Forelimb muscle (tissue), 1 donor: ENCODE results near the gene RELL2. TPM values are rescaled to one million over a fixed set of nuclear protein-coding genes. Genes with fewer than 3 reads are reported as not detected.

Experiments
- DNase-seq: peaks from one replicate; pipeline ENCODE4 v3.0.0-alpha.2; 2013; ENCODE audit warnings: low read depth
- polyA plus RNA-seq: library from polyadenylated mRNA; unstranded; fragments of 120-200 nt; gene quantifications from one replicate; pipeline ENCODE4 v1.2.1, GENCODE V29; 2013; ENCODE audit not compliant: insufficient read length

The RELL2 gene
- polyA plus RNA-seq, 1 donor: 0.15 TPM

DNA sequence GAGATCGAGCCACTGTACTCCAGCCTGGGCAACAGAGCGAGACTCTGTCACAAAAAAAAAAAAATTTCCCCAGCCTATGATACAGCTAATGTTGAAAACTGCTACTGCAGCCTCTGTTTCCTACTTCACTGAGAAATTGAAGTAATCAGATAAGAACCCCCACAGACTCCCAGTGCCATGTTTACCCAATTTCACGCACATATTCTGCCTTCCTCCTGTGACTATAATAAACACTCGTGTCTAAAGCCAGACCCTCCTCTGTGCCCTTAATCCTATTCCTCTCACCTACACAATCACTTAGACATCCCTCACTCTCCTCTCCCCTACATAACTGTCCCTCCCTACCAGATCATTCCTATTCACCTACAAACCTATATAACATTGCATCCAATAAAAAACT, 38.9 kb downstream of the RELL2 start:
- DNase-seq: no peak

DNA sequence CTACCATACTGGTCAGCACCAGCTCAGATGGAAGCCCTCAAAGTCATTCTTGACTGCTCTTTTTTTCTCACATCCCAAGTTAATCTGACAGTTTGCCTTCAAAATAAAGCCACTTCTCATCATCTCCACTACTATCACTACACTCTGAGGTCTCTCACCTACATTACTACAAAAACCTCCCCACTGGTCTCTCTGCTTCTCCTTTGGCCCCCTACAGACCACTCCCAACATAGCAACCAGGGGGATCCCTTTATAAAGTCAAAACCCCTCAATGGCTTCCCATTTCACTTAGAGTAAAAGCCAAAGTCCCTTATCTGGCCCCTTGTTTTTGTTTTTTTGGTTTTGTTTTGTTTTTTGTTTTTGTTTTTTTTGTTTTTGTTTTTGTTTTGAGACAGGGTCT, 40.6 kb downstream of the RELL2 start:
- DNase-seq: no peak

DNA sequence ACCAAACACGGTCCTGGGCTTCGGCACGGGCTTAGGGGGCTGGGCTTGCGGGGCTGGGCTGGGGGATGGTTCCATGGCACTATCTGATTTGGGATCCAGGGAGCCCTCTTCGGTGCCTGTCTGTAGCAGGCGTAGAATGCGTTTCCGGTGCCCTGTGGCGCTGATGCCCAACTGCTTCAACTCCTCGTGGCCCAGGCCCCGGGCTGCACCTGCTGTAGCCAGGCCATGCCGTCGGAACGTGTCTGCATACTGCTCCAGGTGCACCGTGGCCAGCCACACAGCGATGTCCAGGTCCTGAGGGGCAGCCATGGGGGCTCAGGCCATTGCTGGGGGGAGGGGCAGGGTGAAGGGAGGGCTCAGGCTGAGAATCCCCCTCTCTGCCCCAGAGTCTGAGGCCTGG, 43.4 kb downstream of the RELL2 start:
- DNase-seq: no peak

DNA sequence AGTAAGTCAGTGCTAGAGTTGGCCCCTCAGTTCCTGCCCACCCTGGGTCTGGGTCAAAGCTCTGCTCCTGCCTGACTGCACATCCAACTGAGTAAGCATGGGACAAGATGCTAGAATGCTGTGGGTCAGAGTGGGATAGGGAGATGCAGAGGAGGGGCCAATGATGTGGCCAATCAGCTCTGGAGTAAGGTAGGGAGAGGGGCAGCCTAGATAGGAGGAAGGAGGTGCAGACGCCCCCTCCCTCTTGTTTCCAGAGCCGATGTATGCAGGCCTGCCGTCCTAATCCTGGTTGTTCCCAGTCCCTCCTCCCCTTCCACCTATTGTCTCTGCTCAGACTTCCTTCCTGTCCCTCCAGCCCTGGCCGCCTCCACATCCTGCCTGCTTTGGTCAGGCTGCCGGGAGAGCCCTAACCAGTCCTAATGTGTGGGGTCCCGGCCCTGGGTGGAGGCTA, 44.0 kb downstream of the RELL2 start:
- DNase-seq: no peak

DNA sequence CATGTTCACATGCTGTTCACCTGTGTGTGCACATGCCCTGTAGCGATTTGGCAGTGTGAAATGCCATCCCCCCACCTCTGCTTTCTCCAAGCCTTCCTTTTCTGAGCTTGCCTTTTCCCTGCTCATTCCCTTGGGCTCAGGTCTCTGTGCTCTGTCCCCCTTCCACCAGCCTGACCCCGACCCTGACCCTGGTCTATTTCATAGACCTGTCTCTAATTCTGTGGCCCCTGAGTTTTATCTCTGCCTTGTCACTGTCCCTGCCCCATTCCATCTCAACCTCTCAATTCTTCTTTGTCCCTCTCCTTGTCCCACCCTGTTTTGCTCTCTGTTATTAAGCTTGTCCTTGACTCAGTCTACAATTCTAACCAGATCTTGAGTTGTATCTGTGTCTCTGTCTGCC, 44.5 kb downstream of the RELL2 start:
- DNase-seq: no peak

DNA sequence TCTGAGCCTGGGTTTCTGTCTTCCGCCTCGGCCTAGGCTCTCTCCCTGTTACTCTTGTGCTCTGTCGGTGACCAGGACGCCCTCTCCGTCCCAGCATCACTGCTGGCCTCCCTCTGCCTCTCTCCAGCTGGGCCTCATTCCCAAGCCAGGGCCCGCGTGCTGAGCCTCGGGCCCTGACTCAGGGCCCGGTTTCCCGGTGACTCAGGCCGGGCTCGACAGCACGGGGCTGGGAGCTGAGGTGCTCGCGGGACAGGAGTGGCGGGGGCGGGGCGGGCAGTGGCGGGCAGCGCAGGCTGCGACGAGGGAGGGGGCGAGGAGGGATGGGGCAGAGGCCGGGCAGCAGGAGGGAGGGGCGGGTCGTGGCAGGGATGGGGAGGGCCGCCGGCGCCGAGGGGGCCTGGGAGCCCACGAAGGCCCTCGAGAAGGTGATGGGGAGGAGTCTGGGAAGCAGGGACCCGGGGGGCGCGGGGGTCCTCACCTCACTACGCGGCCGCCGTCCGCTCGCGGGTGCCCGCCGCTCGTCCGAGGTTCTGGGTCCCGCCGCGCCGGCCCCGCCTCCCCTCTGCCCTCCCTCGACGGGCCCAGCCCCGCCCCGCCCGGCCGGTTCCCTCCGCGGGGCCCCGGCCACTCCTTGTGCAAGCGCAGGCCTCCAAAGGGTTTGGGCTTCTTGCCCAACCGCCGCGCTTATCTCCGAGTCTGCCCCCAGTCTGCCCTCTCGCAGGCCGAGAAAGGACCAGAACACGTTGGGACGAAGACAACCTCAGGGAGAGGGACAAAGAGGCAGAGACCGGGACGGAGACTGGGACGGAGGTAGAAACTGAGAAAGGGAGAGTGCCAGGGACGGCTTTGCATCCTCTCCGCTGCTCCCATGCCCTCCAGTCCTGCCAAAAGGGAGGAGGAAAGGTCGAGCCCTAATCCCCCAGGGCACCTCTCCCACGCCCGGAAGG, 45.2 kb downstream of the RELL2 start, which contains the start of gene ARAP3:
Gene ARAP3 (minus strand): TSS at position 536 of the 947 bp plus-strand sequence. CDS start 1,744 bp downstream, outside the sequence.
- DNase-seq: no peak

DNA sequence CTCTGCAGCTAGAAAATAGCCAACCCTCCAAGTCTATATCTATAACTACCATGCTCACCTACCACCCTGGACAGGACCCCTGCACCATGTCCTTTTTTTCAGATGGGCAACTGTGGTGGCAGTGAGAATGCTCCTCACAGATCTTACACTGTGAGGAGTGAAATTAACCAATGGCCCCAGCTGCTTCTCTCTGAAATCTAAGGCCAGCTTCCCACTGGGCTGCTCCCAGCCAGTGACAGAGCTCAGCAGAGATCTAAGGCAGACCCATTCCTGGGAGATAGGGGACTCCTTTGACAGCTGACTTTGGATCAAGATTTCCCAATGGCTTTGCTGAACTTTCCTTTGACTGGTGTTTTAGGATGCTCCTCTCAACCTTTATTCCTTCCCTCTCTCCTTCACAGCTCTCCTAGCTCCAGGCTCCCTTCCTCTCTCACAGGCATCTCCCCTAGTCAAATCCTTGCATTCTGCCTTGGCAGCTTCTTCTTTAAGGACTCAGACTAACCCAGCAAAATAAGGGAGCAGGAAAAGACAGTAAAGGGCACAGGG, 46.9 kb downstream of the RELL2 start:
- DNase-seq: no peak

DNA sequence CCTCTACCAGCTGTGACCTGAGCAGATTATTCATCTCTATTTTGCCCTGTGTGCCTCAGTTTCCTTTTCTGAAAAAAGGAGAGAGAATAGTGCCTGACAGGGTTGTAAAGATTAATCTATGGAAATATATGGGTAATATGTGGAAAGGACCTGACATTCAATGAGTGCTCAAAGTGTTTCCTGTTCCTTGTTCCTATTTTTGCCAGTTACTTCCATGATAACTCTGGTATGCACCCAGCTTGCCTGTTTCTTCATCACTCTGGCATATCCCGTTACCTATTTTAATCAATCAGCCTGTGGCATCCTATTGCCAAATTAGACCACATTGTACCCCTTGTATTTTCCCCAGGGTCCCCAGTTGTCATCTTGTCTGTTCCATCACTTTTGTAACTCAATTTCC, 48.8 kb downstream of the RELL2 start:
- DNase-seq: no peak

DNA sequence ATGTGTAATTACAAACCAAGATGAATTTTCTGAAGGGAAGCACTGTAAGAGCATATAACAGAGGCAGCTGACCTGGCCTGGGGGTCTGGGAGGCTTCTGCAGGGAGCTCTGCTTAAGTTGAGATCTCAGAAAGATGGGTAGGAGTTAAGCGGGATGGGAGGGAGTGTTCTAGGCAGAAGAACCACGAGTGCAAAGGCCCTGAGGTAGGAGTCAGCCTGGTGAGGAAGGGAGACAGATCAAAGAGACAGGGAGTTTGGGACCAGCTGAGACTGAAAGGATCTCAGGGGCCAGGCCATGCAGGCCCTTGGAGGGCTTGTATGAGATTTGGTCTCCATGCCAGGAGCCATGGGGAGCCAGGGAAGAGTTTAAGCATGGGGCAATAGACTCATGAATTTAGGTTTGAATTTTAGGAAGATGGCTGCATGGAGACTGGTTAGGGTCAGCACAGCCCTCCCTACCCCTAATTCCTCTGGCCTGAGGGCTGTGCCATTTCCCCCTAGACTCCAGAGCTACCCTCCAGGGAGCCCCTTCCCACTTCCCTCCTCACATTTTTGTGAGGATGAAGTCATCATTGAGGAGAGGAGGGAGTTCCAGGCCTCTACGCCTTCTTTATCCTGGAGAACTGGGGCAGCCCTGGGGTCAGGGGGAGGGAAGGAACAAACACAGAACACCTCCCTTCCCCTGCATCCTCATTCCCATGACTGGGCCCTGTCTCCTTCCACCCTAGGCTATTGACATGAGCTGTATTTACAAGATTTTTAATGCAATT, 50.0 kb downstream of the RELL2 start:
- no peak for DNase-seq

Other genes starting within 250 kb of the RELL2 start
- 1.7 TPM for gene PCDHGB4, start 249.3 kb upstream of the RELL2 start, polyA plus RNA-seq
- gene PCDHGA8, start 244.4 kb upstream of the RELL2 start, polyA plus RNA-seq: 0.73 TPM
- 3.1 TPM for gene PCDHGB5, start 239.1 kb upstream of the RELL2 start, polyA plus RNA-seq
- gene PCDHGA9, start 234.2 kb upstream of the RELL2 start, polyA plus RNA-seq: 3.3 TPM
- gene PCDHGB6, start 229.0 kb upstream of the RELL2 start, polyA plus RNA-seq: 3.5 TPM
- gene PCDHGA10, start 224.0 kb upstream of the RELL2 start, polyA plus RNA-seq: 1.4 TPM
- gene PCDHGB7, start 219.3 kb upstream of the RELL2 start, polyA plus RNA-seq: 7.0 TPM
- 2.7 TPM for gene PCDHGA11, start 215.9 kb upstream of the RELL2 start, polyA plus RNA-seq
- gene PCDHGA12, start 206.5 kb upstream of the RELL2 start, polyA plus RNA-seq: 1.7 TPM
- 83.8 TPM for gene PCDHGC3, start 161.0 kb upstream of the RELL2 start, polyA plus RNA-seq
- 1.8 TPM for gene PCDHGC4, start 152.0 kb upstream of the RELL2 start, polyA plus RNA-seq
- 0.78 TPM for gene PCDHGC5, start 147.9 kb upstream of the RELL2 start, polyA plus RNA-seq
- 20.1 TPM for gene DIAPH1, start 18.0 kb upstream of the RELL2 start, polyA plus RNA-seq
- gene HDAC3, start 148 bp upstream of the RELL2 start, polyA plus RNA-seq: 47.7 TPM
- gene FCHSD1, start 14.4 kb downstream of the RELL2 start, polyA plus RNA-seq: 6.5 TPM
- gene ARAP3, start 45.2 kb downstream of the RELL2 start, polyA plus RNA-seq: 13.0 TPM
- 13.6 TPM for gene PCDH1, start 241.4 kb downstream of the RELL2 start, polyA plus RNA-seq